ENCODE data around the gene SLC22A8. TPM values are rescaled to one million over a fixed set of nuclear protein-coding genes. Genes with fewer than 3 reads are reported as not detected.

SLC22A8 gene
- total RNA-seq, 1 experiment from 2014 or later, result not detected

- H3K36me3 ChIP-seq (ENCODE audit: control insufficient read depth, insufficient read depth, low read length), result no peaks in the 10 kb centered on the region
- no TSS peak for BruUV-seq (replicated peaks)
- peak; percentile 44 to 65 for TF ChIP-seq CTCF (IDR thresholded peaks at IDR 0.05; ENCODE audit: insufficient read depth in 1 of 2, low read depth in 1 of 2, low read length in 1 of 2, severe bottlenecking in 1 of 2, unreplicated experiment in 1 of 2)
- H3K4me1 Mint-ChIP-seq (ENCODE audit: low read depth, unreplicated experiment), result no peaks in the 10 kb centered on the region
- no peaks in the 10 kb centered on the region; the same call in 1 of the 2 replicates for H3K27me3 ChIP-seq (replicated peaks; ENCODE audit: control insufficient read depth, insufficient read depth, low read length)
- H3K4me3 Mint-ChIP-seq (ENCODE audit: unreplicated experiment), result no peak overlapping the region
- no peaks in the 10 kb centered on the region for H3K36me3 Mint-ChIP-seq (ENCODE audit: insufficient read depth, unreplicated experiment)
- intact Hi-C loops (cut with micrococcal nuclease; ENCODE audit: unreplicated experiment), result loop anchor here (1.0 kb wide), 1 partner anchor 66 kb away; no protein-coding TSS in a partner anchor
- no peaks in the 10 kb centered on the region for H3K9me3 Mint-ChIP-seq (ENCODE audit: unreplicated experiment)
- no peaks in the 10 kb centered on the region for H3K9me3 ChIP-seq
- peak in 1 of 2 experiments; percentile 49 for DNase-seq
- H3K27ac Mint-ChIP-seq (ENCODE audit: unreplicated experiment), result no peak overlapping the region
- no peak overlapping the region for H3K4me3 ChIP-seq (ENCODE audit: low read depth, low read length)
- POLR2A ChIA-PET, result no interaction called here
- CTCF ChIA-PET, result interaction anchor here (0.5 to 4.0 kb wide), 11 partner anchors 13 to 246 kb away, joined by 3 to 32 read pairs (median 5); no protein-coding TSS in a partner anchor
- no peaks in the 10 kb centered on the region for H3K27me3 Mint-ChIP-seq (ENCODE audit: insufficient read depth, unreplicated experiment)
- H3K4me1 ChIP-seq, result no peaks in the 10 kb centered on the region
Measured at GRCh38 chr11:62974848-62975522, 40.7 kb downstream of the SLC22A8 start.

- Mint-ChIP-seq H3K27me3 (ENCODE audit: insufficient read depth, unreplicated experiment) (no peaks in the 10 kb centered on the region), H3K4me3 (ENCODE audit: unreplicated experiment) (no peak overlapping the region), H3K4me1 (ENCODE audit: low read depth, unreplicated experiment) (peaks cover 8% of the 10 kb centered on the region), H3K27ac (ENCODE audit: unreplicated experiment) (no peak overlapping the region), H3K9me3 (ENCODE audit: unreplicated experiment) (no peaks in the 10 kb centered on the region), H3K36me3 (ENCODE audit: insufficient read depth, unreplicated experiment) (no peaks in the 10 kb centered on the region)
- DNase-seq, result no peak
- Histone ChIP-seq H3K4me1 (peaks cover 10% of the 10 kb centered on the region; the same call in 1 of the 2 replicates), H3K27me3 (replicated peaks; ENCODE audit: control insufficient read depth, insufficient read depth, low read length) (no peaks in the 10 kb centered on the region), H3K4me3 (ENCODE audit: low read depth, low read length) (no peak overlapping the region), H3K9me3 (peaks cover 10% of the 10 kb centered on the region), H3K36me3 (ENCODE audit: control insufficient read depth, insufficient read depth, low read length) (no peaks in the 10 kb centered on the region)
- ChIA-PET POLR2A (no interaction called here), CTCF (no interaction called here)
- BruUV-seq (replicated peaks), result no TSS peak
- TF ChIP-seq CTCF (IDR thresholded peaks at IDR 0.05; ENCODE audit: insufficient read depth in 1 of 2, low read depth in 1 of 2, low read length in 1 of 2, severe bottlenecking in 1 of 2, unreplicated experiment in 1 of 2), result no peak
- intact Hi-C loops (cut with micrococcal nuclease; ENCODE audit: unreplicated experiment), result no loop called here
Measured at GRCh38 chr11:62965574-62965973, 50.1 kb downstream of the SLC22A8 start.

- BruUV-seq (replicated peaks), result no TSS peak
- H3K27me3 ChIP-seq (replicated peaks; ENCODE audit: control insufficient read depth, insufficient read depth, low read length), result no peaks in the 10 kb centered on the region
- DNase-seq, result no peak
- no peaks in the 10 kb centered on the region for H3K27me3 Mint-ChIP-seq (ENCODE audit: insufficient read depth, unreplicated experiment)
- ChIA-PET CTCF (interaction anchor here (0.7 kb wide), 1 partner anchor 68 kb away, joined by 4 read pairs; no protein-coding TSS in a partner anchor), POLR2A (no interaction called here)
- no peak overlapping the region for H3K4me3 ChIP-seq (ENCODE audit: low read depth, low read length)
- H3K36me3 ChIP-seq (ENCODE audit: control insufficient read depth, insufficient read depth, low read length), result no peaks in the 10 kb centered on the region
- H3K27ac Mint-ChIP-seq (ENCODE audit: unreplicated experiment), result no peak overlapping the region
- H3K4me1 ChIP-seq, result peaks cover 23% of the 10 kb centered on the region
- H3K36me3 Mint-ChIP-seq (ENCODE audit: insufficient read depth, unreplicated experiment), result no peaks in the 10 kb centered on the region
- intact Hi-C loops (cut with micrococcal nuclease; ENCODE audit: unreplicated experiment), result no loop called here
- peaks cover 15% of the 10 kb centered on the region for H3K4me1 Mint-ChIP-seq (ENCODE audit: low read depth, unreplicated experiment)
- H3K9me3 ChIP-seq, result peaks cover 7% of the 10 kb centered on the region
- no peaks in the 10 kb centered on the region for H3K9me3 Mint-ChIP-seq (ENCODE audit: unreplicated experiment)
- TF ChIP-seq CTCF (IDR thresholded peaks at IDR 0.05; ENCODE audit: insufficient read depth in 1 of 2, low read depth in 1 of 2, low read length in 1 of 2, severe bottlenecking in 1 of 2, unreplicated experiment in 1 of 2), result no peak
- H3K4me3 Mint-ChIP-seq (ENCODE audit: unreplicated experiment), result no peak overlapping the region
Measured at GRCh38 chr11:62962391-62962790, 53.2 kb downstream of the SLC22A8 start.
